ENCODE data around the gene TAF5L. TPM values are rescaled to one million over a fixed set of nuclear protein-coding genes. Genes with fewer than 3 reads are reported as not detected.

TAF5L gene
- total RNA-seq, 4 donors from 2014 or later: 7.8 to 15.8 (median 12.7) TPM

DNA sequence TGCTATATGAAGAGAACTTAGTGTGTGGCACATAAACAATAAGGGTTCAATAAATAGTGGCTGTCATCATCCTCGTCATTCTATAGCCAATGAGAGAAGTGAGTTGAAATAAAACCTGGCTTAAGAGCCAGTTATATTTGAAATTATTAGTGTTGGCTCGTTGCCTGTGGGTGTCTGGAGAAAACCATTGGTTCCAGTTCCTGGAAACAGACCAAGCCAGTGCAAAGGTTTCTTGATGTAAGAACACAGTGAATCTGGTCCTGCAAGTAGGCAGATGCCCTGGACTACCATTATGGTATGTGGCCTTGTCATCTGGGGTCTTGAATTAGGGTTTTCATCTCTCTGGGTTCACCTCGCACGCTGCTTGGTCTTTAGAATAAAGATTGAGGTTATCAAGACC, 43.4 kb upstream of the TAF5L start:
- no peak overlapping the region for H3K4me3 ChIP-seq
- DNase-seq: no peak

DNA sequence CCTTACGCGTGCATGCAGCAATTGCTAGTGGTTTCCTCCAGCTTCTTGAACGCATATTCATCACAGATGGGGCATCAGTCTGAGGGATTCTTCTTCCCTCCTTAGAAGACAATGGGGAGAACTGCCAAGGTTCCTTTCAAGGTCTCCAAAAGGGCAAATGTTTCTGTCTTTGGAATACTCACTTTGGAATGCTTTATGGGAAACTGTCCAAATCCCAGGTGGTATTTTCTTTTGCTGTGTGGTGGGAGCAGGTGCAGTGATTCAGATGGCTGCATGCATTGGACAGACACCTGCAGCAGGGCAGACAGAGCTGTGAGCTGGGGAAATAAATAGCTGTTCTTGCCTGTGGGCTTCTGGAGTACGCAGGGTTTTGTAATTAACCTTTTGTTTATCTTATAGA, 40.7 kb upstream of the TAF5L start:
- WGBS, 2 donors: 83 to 90% methylated on average over 1 to 4 of the region's 4 CpGs
- H3K27ac ChIP-seq: no peak overlapping the region
- peaks cover 0 to 16% (median 10%) of the 10 kb centered on the region in 3 donors for H3K4me1 ChIP-seq
- H3K9me3 ChIP-seq: no peaks in the 10 kb centered on the region
- DNase-seq: no peak
- intact Hi-C loops (cut with DNase I): loop anchor here (10.0 kb wide), 1 partner anchor 648 kb away; no protein-coding TSS in a partner anchor
- H3K4me3 ChIP-seq: no peak overlapping the region
- no peaks in the 10 kb centered on the region for H3K27me3 ChIP-seq
- TF ChIP-seq, protein P1, sequence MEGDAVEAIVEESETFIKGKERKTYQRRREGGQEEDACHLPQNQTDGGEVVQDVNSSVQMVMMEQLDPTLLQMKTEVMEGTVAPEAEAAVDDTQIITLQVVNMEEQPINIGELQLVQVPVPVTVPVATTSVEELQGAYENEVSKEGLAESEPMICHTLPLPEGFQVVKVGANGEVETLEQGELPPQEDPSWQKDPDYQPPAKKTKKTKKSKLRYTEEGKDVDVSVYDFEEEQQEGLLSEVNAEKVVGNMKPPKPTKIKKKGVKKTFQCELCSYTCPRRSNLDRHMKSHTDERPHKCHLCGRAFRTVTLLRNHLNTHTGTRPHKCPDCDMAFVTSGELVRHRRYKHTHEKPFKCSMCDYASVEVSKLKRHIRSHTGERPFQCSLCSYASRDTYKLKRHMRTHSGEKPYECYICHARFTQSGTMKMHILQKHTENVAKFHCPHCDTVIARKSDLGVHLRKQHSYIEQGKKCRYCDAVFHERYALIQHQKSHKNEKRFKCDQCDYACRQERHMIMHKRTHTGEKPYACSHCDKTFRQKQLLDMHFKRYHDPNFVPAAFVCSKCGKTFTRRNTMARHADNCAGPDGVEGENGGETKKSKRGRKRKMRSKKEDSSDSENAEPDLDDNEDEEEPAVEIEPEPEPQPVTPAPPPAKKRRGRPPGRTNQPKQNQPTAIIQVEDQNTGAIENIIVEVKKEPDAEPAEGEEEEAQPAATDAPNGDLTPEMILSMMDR (IDR thresholded peaks at IDR 0.05): no peak
- no peak for TF ChIP-seq POLR2A (IDR thresholded peaks at IDR 0.05)
- peaks cover 0 to 9% (median 0%) of the 10 kb centered on the region in 3 donors for H3K36me3 ChIP-seq

More for the DNA sequence above, 43.4 kb upstream of the TAF5L start:
- Histone ChIP-seq H3K27ac (no peak overlapping the region), H3K9me3 (no peaks in the 10 kb centered on the region), H3K27me3 (no peaks in the 10 kb centered on the region), H3K4me1 (peaks cover 0 to under 1% (median under 1%) of the 10 kb centered on the region in 3 donors), H3K36me3 (no peaks in the 10 kb centered on the region)
- no peak for TF ChIP-seq POLR2A (IDR thresholded peaks at IDR 0.05)
- TF ChIP-seq, protein P1 (IDR thresholded peaks at IDR 0.05): no peak
- intact Hi-C loops (cut with DNase I): loop anchor here (10.0 kb wide), 1 partner anchor 645 kb away; no protein-coding TSS in a partner anchor
- WGBS, 2 donors: 82 to 83% methylated on average over 4 of the region's 4 CpGs

DNA sequence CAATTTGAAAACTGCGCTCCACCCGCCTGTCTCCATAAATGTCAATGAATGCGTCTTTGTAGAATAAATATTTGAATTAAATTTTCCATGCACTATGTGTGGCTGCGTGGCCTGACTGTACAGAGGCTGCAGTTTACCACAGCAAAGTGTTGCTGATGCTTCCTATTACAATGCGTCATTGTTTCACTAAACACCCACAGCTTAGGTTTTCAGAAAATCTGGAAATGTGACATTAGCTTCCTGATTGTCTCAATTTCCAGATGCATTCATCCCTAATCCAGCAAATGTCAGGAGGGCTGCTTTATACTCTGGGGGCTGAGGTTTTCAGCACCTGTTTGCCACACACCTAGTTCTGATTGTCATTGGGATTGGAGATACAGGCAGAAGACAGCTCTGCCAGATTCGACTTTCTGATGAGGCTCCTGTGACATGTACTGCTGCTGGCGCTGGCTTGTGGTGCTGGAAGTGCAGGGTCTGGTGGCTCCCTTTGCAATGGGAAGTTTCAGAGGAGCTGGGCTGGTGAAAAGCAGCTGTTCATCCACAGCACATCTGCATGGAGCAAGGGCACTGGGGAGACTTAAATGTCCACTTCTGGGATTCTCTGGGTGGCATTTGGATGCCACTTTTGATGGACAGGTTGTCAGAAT, 40.1 kb upstream of the TAF5L start:
- no peak overlapping the region for H3K4me3 ChIP-seq
- H3K27ac ChIP-seq: no peak overlapping the region
- 84 to 86% methylated on average over 6 to 7 of the region's 7 CpGs for WGBS, 2 donors
- H3K9me3 ChIP-seq: no peaks in the 10 kb centered on the region
- H3K27me3 ChIP-seq: no peaks in the 10 kb centered on the region
- no peak for DNase-seq
- intact Hi-C loops (cut with DNase I): loop anchor here (10.0 kb wide), 1 partner anchor 649 kb away; no protein-coding TSS in a partner anchor
- H3K4me1 ChIP-seq: peaks cover 0 to 21% (median 10%) of the 10 kb centered on the region in 3 donors
- peaks cover 0 to 10% (median 0%) of the 10 kb centered on the region in 3 donors for H3K36me3 ChIP-seq
- no peak for TF ChIP-seq POLR2A (IDR thresholded peaks at IDR 0.05)
- TF ChIP-seq, protein P1 (IDR thresholded peaks at IDR 0.05): no peak

DNA sequence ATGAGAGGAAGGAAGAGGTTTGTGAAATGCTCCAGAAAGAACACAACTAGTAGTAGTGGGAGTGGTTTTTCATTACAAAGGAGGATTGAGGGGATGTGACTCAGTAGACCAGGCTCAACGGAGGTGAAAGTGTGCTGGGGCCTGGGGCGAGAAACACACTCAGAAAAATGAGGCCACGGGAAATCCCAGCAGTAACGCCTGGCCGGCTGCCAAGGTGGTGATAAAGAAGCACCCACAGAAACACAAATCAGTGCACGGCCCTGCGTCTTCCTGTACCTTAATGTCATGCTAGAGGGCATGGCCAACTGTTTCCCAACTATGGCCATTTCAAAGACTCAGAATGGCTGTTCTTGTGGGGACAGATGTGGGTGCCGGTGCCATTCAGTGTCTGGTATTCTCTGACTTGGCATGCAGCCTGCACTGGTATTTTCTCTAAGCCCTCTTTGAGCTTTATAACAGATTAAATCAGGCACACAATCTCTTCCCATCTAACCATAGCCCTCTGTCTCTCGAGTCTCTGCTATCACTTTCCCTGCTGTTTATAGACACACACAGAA, 38.3 kb upstream of the TAF5L start:
- no peak for DNase-seq
- H3K9me3 ChIP-seq: no peaks in the 10 kb centered on the region
- peaks cover 0 to 21% (median 10%) of the 10 kb centered on the region in 3 donors for H3K4me1 ChIP-seq
- WGBS, 2 donors: 15 to 23% methylated on average over 9 of the region's 9 CpGs
- intact Hi-C loops (cut with DNase I): loop anchor here (10.0 kb wide), 1 partner anchor 651 kb away; no protein-coding TSS in a partner anchor
- H3K27me3 ChIP-seq: no peaks in the 10 kb centered on the region
- no peak for TF ChIP-seq POLR2A (IDR thresholded peaks at IDR 0.05)
- TF ChIP-seq, protein P1 (IDR thresholded peaks at IDR 0.05): no peak
- peaks cover 0 to 29% (median 0%) of the 10 kb centered on the region in 3 donors for H3K36me3 ChIP-seq
- H3K27ac ChIP-seq: no peak overlapping the region
- no peak overlapping the region for H3K4me3 ChIP-seq

GRCh38 chr1:229661897-229662296, 36.0 kb upstream of the TAF5L start:
- intact Hi-C loops (cut with DNase I): loop anchor here (10.0 kb wide), 1 partner anchor 653 kb away; no protein-coding TSS in a partner anchor
- no peaks in the 10 kb centered on the region for H3K27me3 ChIP-seq
- H3K27ac ChIP-seq: no peak overlapping the region
- 97 to 98% methylated on average over 5 to 7 of the region's 8 CpGs for WGBS, 2 donors
- H3K4me1 ChIP-seq: peaks cover 0 to 21% (median 10%) of the 10 kb centered on the region in 3 donors
- H3K36me3 ChIP-seq: peaks cover 0 to 52% (median 0%) of the 10 kb centered on the region in 3 donors
- TF ChIP-seq POLR2A (IDR thresholded peaks at IDR 0.05): no peak
- TF ChIP-seq, protein P1 (IDR thresholded peaks at IDR 0.05): no peak
- H3K4me3 ChIP-seq: no peak overlapping the region
- DNase-seq: no peak
- H3K9me3 ChIP-seq: no peaks in the 10 kb centered on the region

Measured in esophagus squamous epithelium (tissue), 5 donors.